Activated CD4-positive, CD25-positive, alpha-beta regulatory T cell treated with anti-CD3 and anti-CD28 coated beads, Interleukin-2, amount 50 U/mL, for 24 hours (primary cell): Measurements from ENCODE around the gene CBFA2T2.

Experiments
- ATAC-seq, 2 donors: fragments of 150-1000 bp; cut with Tn5 transposase; one replicate each; pipeline ENCODE4 v1.10.0; 2021; ENCODE audit warnings: mild to moderate bottlenecking in 1 of 2, moderate library complexity in 1 of 2

The CBFA2T2 gene

DNA sequence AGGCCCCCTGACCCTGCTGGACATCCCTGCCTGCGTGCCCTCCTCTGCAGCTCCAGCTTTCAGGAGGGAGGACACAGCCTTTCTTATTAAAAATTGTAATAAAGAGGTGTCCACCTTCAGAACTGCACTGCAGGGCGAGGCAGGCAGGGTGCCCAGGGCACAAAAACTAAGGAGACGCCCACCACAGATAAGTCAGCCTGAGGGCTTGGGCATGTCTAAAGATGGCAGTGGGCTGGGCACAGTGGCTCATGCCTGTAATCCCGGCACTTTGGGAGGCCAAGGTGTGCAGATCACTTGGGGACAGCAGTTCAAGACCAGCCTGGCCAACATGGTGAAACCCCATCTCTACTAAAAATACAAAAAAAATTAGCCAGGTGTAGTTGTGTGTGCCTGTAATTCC lies 165.3 kb downstream of the CBFA2T2 start:
- no peak for ATAC-seq

GRCh38 chr20:33656010-33656782 lies 166.3 kb downstream of the CBFA2T2 start:
- no peak for ATAC-seq

GRCh38 chr20:33656783-33657703 lies 167.1 kb downstream of the CBFA2T2 start:
- ATAC-seq, result no peak

GRCh38 chr20:33657704-33658095 lies 167.8 kb downstream of the CBFA2T2 start:
- ATAC-seq, result no peak

GRCh38 chr20:33658510-33658909 lies 168.6 kb downstream of the CBFA2T2 start:
- no peak for ATAC-seq

GRCh38 chr20:33658929-33659328 lies 169.0 kb downstream of the CBFA2T2 start:
- ATAC-seq, result no peak

GRCh38 chr20:33659341-33660034 lies 169.6 kb downstream of the CBFA2T2 start:
- no peak for ATAC-seq

- no peak for ATAC-seq
Observed at GRCh38 chr20:33660035-33660684, 170.3 kb downstream of the CBFA2T2 start.

GRCh38 chr20:33660685-33661058 lies 170.8 kb downstream of the CBFA2T2 start:
- ATAC-seq, result no peak

DNA sequence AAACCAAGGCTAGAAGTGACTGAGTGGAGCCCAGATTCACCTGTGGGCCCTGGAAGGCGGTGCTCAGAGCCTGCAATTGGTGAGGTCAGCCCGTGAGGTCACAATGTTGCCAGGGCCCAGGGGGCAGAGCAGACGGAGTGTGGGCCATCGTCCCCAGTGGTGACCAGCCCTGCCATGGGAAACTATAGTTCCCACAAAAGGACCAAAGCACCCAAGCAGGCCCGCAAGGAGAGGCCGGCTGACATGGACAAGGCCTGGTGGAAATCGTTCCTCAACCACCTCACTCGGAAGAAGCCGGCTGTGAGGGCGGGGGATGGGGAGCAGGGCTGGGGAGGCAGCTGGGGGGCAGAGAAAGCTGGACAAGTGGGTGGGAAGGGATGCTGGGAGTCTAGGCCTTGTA lies 172.3 kb downstream of the CBFA2T2 start, which contains the start of gene C20orf144:
Gene C20orf144 (plus strand): TSS at position 156 of the 400 bp plus-strand sequence. CDS start 19 bp downstream, at position 175.
- no peak for ATAC-seq

DNA sequence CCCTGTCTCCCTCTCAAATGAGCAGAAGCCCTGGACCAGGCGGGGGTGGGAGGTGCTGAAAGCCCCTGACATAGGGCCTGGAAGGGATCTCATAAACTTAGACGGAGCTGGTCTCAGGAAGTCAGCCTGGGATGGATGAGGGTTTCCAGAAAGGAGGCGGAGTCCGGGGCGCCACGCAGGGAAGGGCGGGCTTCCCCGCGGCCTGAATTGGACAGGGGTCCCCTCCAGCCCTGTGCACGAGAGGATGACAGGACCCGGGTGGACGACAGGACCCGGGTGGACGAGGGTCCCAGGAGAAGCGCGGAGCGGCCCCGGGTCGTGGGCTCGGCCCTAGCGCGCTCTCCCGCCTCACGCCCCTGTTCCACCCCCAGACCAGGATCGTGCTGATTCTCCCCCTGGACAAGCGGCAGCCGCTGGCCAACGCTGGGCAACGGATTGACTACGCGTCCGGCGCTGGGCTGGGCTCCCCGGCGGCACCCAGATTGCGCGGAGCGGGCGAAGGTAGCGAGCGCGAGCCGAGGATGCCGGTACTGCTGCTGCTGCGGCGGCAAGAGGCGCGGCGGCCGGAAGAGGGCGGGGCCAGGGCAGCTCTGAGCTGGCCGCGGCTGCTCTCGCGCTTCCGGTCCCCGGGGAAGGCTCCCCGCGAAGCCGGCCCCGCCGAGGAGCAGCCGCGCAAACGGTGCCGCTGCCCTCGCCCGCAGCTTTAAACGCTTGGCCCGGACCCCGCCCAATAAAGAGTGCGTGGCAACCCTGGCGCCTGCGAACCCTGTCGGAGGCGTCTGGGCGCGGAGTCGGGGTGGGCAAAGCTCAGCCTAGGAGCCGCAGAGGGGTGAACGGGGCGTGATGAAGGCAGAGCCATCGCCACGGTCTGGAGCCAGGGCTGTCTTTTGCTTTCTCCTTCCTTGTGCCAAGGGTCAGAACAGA lies 173.5 kb downstream of the CBFA2T2 start:
- ATAC-seq, result peak; percentile 69 to 73

GRCh38 chr20:33664085-33664761 lies 174.3 kb downstream of the CBFA2T2 start:
- no peak for ATAC-seq

- ATAC-seq, result no peak
Observed at GRCh38 chr20:33664762-33665144, 174.9 kb downstream of the CBFA2T2 start.

GRCh38 chr20:33666293-33667244 lies 176.7 kb downstream of the CBFA2T2 start, which contains the start of gene ACTL10:
Gene ACTL10 (plus strand): TSS chr20:33666943. CDS start chr20:33667498, 555 bp downstream.
- peak; percentile 51 to 52 for ATAC-seq

DNA sequence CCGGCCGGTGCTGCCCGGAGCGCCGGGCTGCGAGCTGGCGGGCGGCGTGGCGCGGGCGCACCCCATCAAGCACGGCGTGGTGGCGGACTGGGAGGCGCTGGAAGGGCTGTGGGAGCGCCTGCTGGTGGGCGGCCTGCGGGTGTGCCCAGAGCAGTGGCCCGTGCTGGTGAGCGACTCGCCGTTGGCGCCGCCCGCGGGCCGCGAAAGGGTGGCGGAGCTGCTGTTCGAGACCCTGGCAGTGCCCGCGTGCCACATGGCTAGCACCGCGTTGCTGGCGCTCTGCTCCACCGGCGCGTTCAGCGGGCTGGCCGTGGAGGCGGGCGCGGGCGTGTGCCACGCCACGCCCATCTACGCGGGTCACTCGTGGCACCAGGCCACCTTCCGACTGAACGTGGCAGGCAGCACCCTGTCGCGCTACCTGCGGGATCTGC lies 177.4 kb downstream of the CBFA2T2 start:
- peak; percentile 12 to 30 for ATAC-seq

DNA sequence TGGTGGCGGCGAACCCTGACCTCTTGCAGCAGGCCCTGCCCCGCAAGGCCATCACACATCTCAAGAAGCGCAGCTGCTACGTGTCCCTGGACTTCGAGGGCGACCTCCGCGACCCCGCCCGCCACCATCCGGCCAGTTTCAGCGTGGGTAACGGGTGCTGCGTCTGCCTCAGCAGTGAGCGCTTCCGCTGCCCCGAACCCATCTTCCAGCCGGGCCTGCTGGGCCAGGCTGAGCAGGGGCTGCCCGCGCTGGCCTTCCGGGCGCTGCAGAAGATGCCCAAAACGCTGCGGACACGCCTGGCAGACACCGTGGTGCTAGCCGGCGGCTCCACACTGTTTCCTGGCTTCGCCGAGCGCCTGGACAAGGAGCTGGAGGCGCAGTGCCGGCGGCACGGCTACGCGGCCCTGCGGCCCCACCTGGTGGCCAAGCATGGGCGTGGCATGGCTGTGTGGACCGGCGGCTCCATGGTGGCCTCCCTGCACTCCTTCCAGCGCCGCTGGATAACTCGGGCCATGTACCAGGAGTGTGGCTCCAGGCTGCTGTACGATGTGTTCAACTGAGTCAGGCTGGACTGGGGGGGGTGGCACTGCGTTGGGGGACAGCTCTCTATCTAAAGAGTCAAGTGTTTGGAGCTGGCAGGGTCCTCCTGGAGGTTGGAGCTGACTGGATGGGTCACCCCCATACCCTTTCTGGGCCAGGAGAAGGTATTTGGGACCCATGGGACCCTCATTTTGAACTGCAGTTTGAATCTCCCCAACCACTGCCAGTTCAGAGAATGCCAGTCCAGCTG lies 178.0 kb downstream of the CBFA2T2 start:
- peak; percentile 53 to 58 for ATAC-seq

DNA sequence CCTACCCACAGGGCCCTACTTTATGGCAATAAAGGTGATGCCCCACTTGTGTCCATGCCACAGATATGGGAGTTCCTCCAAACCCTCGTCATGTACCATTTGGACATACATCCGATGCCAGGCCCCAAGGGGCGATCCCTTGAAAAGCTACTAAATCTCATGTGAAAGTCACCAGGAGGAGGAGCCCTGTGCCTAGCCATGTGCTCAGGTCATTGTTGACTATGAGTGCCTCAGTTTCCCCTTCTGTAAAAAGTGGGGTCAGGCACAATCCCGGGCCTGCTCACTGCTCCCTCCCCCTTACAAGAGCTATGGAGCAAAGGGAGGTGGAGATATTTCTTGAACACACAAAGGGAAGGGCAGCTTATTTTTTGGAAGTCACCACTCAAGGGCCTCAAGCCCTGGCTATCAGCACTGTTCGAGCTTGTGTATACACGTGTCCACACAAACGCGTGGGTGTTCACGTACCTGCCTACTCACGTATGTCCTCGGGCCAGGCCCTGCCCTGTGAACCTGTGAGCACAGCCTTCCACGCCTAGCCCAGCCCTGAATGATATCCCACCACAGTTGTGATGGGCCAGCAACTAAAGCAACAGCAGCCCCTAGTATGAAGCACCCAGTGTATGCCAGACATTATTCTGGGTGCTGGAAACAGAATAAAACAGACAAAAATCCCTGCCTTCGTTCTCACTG lies 178.7 kb downstream of the CBFA2T2 start:
- no peak for ATAC-seq

DNA sequence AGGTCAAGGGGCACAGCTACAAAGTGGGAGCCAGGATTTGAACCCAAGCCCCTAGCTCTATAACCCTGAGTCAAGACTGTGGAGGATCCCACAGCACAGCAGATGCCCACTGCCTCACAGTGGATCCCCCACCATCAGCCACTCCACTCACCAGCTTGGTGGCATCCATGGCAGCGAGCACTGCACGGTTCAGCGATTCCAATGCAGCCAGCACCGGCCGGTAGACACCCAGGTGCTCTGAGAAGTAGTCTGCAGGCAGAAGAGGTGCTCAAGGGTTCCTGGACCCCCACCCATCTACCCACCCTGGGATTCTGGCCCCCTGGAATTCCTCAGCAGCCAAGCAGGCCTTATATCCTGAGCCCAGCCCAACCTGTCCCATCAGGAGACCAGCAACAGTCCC lies 179.3 kb downstream of the CBFA2T2 start:
- ATAC-seq, result no peak
